ENCODE results near the gene GRIP2.

GRCh38 chr3:14550651-14551611, 10.8 kb upstream of the GRIP2 start:
- TF ChIP-seq GATA3 (IDR thresholded peaks at IDR 0.05; ENCODE audit: low read depth, low read length): no peak
- TF ChIP-seq GATA2 (IDR thresholded peaks at IDR 0.05; ENCODE audit: low read depth, low read length): no peak
